ENCODE results near the gene TMCO6.

DNA sequence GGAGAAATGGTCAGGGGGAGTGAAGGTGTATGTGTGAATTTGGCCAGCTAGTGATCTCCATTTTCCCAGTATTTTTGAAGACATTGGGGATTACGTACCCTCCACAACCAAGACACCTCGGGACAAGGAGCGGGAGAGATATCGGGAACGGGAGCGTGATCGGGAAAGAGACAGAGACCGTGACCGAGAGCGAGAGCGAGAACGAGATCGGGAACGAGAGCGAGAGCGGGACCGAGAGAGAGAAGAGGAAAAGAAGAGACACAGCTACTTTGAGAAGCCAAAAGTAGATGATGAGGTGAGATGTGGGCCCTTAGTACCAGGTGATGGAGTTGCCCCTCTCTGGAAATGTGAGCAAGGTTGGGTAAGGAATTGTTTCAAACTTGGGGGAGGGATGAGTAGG lies 19.6 kb downstream of the TMCO6 start:
- TF ChIP-seq, protein P1, sequence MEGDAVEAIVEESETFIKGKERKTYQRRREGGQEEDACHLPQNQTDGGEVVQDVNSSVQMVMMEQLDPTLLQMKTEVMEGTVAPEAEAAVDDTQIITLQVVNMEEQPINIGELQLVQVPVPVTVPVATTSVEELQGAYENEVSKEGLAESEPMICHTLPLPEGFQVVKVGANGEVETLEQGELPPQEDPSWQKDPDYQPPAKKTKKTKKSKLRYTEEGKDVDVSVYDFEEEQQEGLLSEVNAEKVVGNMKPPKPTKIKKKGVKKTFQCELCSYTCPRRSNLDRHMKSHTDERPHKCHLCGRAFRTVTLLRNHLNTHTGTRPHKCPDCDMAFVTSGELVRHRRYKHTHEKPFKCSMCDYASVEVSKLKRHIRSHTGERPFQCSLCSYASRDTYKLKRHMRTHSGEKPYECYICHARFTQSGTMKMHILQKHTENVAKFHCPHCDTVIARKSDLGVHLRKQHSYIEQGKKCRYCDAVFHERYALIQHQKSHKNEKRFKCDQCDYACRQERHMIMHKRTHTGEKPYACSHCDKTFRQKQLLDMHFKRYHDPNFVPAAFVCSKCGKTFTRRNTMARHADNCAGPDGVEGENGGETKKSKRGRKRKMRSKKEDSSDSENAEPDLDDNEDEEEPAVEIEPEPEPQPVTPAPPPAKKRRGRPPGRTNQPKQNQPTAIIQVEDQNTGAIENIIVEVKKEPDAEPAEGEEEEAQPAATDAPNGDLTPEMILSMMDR (IDR thresholded peaks at IDR 0.05) = no peak
- TF ChIP-seq POLR2A (IDR thresholded peaks at IDR 0.05) = no peak
